HG02884 (cell line): ENCODE data around the gene EEPD1.

Source experiments
- ATAC-seq: cut with Tn5 transposase; IDR thresholded peaks from one replicate; pipeline ENCODE4 v1.9.1; 2021; ENCODE audit warnings: mild to moderate bottlenecking, moderate library complexity; ENCODE audit not compliant: unreplicated experiment

The EEPD1 gene

DNA sequence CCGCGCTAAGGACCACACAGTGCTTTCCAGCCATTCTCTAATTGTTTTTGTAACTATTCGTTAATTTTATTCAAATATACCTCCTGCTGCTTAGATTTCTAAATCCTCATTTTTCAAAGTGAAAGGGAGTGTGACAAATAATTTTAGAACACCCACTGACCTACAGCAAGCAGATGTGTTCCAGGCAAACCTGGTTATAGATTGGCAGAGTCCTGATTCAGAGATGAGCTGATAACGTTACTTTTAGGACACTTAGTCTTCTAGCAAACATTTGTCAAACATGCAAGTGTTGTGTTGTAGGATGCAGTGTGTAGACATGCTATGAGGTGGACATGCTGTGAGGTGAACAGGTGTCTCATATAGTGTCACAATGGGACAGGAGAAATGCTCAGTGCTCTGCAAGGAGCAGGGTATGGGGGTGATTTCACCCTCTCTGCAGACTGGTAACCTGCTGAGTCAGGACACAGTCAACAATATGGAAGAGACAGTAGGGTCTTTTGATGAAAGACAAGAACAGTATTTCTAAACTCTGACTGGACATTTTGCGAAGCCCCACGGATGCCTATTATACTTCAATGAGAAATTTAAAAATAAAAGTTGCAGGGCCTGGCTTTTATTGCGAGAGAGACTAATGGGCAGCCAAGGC, 144.4 kb downstream of the EEPD1 start:
- no peak for ATAC-seq

DNA sequence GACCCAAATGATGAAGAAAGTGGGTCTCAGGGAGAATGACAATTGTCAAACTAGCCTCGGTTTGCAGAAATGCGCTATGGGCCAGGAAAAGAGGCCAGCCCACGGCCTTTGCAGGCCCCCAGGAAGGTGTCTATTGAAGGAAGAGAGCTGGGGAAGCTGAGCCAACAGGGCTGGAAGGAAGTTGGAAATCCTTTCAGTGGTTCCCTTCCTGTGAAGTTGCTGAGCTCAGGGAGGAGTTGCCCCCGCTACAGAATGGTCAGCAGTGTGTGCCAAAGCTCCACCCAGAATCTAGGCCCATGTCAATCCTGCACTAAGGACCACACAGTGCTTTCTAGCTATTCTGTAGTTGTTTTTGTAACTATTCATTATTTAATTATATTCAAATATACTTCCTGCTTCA, 145.1 kb downstream of the EEPD1 start:
- no peak for ATAC-seq

DNA sequence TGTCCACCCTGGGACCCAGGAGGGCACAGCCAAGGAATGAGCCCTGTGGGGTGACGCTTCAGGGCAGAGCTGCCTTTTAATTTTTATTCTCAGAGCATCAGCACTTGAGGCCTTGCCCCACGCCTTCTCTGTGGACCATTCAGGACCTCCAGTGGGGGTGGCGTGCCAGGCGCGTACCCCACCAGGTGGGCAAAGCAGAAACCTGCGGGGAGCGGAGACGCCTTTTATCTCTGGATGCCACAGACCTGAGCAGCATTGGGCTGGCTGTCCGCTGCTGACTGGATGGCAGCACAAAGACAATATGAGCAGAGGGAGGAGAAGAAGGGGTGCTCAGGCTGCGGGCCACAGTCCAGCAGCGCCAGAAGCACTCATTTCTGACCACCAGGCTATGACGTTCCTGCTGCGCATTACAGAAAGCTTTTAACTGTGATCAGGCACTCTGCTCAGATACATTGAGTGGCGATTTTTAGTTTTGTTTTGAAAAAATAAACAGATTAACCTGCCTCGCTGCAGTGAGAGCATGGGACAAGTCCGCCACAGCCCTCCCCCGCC, 146.2 kb downstream of the EEPD1 start:
- ATAC-seq: no peak

DNA sequence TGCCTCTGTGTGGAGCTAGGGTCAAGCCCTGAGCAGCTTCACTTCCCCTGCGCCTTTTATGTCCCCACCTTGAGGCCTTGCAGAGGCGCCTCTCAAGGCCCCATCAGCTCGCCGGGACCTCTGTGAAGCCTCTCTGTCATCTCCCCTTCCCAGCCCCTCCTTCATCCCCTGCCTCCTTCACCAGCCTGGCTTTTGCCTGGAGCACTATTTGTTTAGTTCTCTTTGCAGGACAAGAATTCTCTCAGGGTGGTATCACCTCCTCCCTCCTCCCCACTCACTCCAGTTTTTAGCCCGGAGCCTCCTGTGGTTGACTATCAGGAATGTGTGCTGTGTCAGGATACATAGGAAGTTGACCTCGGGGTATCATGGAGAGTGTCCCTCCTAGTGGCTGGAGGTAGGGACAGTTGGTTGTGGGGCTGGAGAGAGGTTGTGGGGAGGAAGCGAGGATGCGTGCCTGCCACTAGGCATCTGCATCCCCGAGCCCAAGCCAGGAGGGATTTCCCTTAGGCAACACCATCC, 146.8 kb downstream of the EEPD1 start:
- no peak for ATAC-seq

DNA sequence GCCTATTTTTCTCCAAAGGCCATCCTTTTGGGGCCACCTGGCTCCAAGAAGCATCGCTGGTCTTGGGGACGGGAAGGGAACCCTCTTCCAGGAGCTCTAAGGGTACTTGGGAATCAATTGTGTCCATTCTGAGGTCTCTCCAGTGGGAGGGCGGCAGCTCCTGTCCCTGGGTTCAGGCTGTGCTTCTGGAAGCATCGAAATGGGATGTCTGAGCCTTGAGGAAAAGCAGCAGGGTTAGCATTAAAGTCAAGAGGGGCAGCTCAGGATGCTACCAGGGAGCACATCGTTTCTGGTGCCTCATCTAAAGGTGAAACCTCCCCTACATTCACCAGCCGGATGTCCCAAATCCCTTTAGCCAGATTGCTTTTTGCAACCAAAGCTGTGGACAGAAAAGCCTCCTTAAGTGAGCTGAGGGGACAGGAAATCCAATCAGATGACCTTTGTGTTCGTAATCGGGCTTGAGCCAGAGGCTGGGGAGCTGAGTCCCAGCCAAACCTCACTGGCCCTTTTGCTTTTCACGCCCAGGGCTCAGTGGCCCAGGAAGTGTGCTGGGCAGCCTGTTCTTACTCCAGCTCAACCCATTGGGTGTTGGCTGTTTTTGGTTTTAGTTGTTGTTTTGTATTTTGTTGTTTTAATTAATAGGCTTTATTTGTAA, 147.8 kb downstream of the EEPD1 start:
- no peak for ATAC-seq

DNA sequence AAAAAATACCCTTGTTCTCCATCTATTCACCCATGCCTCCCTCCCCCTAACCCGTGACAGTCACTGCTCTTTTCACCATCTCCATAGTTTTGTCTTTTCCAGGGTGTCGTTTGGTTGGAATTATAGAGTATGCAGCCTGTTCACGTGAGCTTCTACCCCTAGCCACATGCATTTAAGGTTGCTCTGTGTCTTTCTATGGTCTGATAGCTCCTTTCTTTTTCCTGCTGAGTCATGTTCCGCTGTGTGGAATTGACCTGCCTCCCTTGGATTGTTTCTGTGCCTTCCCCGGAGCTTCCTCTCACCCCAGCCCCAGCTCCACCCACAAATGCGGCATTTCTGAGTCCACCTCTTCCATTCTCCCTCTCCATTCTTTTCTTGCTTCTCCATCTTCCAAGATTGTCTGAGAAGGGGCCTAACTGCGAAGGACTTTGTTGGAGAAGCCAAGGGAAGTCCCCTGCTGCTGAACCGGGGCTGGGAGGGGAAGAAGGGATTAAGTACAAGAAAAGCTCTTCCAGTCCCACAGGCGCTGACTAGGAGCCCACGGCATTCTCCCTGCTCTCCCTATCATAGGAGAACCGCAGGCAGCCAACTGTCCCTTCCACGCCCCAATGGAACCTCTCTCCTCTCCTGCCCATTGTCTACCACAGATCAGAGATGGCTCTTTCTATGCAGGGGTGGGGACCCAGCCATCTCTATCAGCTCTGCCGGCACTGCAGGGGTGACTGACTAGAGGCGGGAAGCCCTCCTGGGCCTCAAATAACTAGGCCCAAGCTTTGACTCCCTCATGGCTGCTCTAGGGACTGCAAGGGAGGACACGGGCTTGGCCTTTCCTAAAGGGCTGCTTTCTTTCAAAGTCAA, 149.1 kb downstream of the EEPD1 start:
- no peak for ATAC-seq

DNA sequence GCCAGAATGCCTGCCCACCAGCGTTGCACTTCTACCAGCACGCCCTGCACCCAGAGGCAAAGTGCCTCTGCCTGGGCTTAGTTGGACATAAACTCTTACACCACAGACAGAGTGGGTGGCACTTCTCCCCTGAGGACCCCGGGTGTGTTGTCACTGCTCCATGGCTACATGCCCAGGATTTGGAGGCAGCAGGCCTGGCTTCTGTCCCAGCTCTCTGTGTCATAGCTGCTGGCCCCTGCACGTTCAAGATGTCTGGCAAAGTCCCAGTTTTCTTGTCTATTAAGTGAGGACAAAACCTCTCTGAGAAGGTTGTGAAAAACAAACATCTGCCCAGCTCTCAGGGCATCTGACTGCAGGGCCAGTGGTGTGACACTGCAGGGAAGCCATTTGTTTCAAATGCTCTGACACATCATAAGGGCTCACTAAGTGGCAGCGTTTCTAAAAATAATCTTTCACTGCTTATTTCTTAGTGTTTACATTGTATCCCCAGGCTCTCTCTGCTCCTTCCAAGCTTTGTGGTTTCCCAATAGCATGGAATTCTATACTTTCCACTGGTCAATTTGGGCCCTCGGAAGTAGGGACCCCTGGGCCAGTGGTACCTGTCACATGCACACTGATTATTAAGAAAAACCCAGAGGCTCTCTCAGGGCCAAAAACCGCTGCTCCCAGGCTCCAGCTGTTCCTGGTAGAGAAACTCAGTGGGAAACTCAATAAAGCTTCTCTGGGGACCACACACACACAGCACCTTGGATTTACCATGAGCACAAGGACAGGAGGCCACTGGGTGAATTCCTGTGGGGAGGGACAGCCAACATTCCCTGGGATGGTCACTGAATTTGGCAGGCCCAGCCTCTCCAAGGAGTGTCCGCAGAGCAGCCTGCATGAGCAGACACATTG, 150.4 kb downstream of the EEPD1 start:
- ATAC-seq: no peak

DNA sequence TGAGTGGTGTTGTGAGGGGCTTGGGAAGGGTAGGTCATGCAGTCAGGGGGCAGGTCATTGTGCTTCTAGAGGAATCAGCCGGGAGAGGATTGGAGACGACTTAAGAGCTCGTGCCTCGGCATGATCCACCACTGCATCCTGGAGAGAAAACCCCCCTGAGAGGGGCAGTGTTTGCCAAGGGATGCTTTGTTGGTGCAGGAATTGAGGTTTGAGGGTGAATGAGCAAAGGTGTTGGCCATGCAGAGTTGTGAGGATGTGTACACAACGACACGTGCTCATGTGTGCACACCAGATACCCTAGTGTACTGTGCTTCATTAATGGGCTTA, 151.0 kb downstream of the EEPD1 start:
- ATAC-seq: no peak

DNA sequence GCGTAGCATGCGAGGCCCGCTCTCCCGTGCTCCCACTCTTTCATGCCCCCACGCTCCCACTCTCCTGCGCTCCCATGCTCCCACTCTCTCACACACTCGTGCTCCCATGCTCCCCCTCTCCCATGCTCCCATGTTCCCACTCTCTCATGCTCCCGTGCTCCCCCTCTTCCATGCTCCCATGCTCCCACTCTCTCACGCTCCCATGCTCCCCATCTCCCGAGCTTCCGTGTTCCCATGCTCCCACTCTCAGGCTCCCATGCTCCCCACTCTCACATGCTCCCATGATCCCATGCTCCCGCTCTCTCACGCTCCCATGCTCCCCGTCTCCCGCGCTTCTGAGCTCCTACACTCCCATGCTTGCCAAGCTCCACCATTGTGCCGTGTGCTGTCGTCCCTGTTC, 152.2 kb downstream of the EEPD1 start:
- ATAC-seq: no peak

DNA sequence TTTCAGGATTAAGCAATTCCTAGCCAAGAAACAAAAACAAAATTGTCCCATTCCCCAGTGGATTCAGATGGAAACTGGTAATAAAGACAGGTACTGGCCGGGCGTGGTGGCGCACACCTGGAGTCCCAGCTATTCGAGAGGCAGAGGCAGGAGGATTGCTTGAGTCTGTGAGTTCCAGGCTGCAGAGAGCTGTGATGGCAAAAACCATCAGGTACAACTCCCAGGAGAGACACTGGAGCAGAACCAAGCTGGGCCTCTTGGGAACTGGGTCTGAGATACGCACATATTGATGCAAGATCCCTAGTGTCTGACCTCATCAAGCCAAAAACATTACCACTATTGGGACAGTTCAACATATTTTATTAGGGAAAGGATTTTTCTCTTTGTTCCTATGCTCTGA, 152.6 kb downstream of the EEPD1 start:
- no peak for ATAC-seq

DNA sequence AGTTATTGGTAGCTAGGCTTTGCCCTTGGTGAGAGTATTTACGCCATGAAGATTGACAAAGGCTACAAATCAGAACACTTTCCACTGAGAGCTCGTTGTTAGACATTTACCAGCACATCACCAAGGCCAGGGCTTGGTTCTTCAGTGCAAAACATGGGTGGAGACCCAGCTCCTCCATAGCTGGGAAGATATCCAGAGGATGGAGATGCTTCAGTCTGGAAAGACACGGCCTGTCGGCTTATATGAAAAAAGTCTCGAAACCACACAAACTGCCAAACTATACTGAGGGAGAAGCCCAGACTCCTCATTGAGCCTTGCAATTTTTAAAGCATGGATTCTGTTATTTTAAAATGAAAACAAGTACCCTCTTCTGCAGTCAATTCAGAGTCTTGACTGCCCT, 153.2 kb downstream of the EEPD1 start:
- no peak for ATAC-seq

DNA sequence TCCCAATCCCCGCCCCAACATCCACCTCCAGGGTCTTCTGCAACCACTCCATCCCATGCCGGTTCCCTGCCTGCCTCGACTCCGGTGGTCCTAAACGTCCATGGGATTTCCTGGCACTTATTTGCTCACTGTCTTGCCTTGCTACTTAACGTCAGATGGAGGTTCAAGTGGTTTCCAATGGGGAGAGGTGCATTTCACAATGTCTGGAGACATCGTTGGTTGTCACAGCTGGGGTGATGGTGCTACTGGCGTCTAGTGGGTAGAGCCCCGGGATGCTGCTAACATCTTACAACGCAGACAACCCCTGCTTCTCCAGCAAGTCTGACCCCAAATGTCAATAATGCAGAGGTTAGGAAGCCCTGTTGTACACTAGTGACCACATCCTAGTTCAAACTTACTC, 153.7 kb downstream of the EEPD1 start:
- ATAC-seq: no peak

DNA sequence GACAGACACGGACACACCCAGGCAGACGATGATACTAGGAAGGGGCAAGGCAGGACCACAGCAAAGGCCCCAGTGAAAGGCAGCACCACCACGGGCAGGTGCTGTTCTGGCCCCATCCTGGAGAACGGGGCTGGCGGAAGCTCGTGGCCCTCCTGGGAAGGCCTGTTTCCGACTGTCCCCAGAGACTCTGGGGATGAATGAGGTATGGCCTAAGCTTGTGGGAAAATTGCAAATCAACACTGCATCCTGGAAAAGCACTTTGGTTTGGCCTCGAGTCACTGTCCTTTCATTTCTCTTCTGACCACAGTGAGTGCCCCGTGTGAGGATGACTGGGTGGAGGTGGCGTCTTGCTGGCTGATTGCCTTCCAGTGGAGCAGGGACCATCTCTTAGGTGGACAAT, 155.0 kb downstream of the EEPD1 start:
- ATAC-seq: no peak

DNA sequence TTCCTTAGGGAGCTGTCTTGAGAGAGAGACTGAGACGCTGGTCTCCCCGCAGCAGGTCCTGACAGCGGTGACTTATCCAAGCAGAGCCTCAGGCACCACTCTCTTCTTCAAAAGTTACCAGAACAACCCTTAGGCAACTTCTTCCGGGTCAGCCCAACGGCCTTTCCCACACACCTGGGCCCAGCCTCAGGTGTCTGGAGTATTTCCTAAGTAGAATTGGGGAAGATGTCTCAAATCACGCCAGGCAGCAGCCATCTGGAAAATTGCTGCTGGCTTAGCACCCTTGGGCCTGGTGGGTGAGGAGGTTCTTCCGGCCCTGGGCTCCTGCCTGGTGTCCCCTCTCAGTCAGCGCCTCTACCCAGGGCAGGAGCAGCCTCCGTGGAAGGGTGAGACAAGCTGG, 156.2 kb downstream of the EEPD1 start:
- no peak for ATAC-seq

DNA sequence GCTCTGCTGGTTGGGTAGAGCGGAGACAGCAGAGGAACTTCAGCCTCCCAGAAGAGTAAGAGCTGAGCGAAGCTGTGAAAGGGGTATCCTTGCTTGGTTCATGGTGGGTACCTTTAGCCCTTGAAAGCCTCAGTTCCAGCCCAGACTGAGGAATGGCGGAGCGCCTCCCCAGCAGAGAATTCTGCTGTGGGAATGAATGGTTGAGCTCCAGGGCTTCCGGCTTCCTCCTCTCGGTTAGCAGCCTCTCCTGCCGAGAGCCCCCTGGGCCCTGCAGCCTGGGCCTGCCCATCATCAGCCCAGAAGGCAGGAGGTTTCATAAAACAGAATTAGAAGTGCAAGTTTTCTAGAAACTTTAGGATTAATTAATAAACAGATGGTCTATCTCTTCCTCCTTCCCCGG, 156.7 kb downstream of the EEPD1 start:
- ATAC-seq: no peak

DNA sequence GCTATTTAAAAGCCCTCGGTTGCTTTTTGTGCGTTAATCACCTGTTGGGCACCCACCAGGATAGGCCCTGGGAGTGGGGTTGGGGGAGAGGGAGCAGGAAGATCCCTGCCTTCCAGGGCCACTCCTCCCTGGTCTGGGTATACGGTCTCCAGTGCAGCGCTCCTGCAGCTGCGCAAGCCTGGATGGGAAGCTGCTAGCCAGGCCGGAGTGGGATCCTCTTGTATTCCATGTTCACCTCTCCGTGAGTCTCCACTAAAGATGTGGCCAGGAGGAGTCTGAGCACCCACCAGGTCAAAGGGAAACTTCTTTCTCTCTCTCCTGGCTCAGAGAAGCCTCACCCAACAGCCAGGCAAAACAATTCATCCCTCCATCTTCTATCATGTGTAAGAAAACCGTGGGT, 157.8 kb downstream of the EEPD1 start:
- ATAC-seq: no peak

DNA sequence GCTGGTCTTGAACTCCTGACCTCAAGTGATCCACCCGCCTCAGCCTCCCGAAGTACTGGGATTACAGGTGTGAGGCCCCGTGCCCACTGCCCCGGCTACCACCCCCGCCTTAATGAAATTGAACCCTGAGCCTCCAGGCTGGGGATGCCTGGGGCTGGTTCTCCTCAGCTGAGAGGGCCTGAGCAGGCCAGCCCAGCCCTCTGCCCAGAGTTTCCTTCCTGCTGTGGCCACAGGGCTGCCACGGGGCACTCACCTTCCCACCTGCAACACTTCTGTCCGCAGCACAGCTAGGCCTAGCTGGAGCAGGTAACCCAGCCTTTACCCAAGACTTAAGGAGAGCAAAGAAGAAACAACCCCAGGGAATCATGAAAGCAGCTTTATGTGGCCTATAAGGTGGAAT, 158.5 kb downstream of the EEPD1 start:
- no peak for ATAC-seq

DNA sequence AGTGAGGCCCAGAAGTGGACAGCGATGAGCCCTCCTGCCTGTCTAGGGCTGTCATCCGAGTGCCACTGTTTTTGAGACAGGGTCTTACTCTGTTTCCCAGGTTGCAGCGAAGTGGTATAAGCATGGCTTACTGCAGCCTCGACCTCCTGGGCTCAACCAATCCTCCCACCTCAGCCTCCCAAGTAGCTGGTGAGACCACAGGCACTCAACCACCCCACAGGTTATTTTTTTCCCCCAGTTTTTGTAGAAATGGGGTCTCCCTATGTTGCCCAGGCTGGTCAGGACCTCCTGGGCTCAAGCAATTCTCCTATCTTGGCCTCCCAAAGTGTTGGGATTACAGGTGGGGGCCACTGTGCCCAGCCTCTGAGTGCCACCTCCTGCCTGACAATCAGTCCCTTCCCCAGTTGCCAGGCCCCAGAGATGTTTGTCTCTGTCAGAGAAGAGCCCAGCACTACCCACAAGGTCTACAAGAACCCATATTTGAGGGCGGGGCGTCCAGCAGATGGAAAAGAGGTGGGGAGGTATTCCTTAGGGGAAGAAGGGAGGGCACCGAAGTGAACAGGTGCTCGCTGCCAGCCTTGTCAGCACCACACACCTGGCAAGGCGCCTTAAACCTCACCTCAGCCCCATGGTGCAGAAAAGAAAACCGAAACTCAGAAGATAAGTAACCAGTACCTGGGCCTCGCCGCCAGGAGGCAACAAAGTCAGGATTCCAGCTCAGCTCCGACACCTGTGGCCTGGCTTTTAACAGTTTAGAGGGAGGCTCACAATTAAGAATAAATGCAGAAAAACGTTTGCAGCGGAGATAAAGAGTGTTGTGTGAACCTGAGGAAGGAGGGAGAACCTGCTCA, 159.2 kb downstream of the EEPD1 start:
- ATAC-seq: no peak

DNA sequence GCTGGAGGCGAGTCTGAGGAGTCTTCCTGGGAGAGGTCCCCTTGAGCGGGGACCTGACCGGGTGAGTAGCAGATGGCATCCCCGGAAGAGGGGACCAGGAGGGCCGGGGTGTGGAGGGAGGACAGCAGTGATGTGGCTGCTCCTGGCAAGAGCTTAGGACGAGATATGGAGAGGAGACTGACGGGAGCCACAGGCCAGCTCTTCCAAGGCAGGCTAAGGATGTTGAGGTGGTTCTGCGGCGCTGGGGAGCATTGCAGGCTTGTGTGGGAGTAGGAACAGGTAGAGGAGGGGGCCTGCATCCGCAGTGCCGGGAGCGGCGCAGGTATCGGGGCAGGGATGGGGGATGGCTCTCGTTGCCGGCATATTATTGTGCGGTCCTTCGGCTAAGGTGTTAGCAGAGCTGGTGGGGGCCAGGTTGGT, 159.9 kb downstream of the EEPD1 start:
- no peak for ATAC-seq

DNA sequence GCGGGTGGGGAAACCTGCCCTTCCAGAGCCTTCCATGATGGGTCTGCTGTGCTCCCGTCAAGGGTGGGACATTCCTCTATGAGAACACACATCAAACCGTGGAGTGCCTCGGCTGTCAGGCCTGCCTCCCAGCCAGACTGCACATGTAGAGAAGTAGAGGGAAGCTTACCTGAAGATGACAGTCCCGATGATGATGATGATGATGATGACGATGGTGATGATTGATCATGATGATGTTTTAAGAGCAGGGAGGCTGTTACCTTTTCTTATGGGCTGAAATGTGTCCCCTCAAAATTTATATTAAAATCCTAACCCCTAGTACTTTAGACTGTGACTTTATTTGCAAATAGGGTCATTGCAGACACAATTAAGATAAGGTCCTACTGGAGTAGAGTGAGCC, 160.6 kb downstream of the EEPD1 start:
- no peak for ATAC-seq
